Effector memory CD8-positive, alpha-beta T cell (primary cell): ENCODE results near the gene SPAG5.
A peak's percentile ranks its signal among the peaks of the same experiment; 100 is the strongest.

ENCODE experiments used
- ATAC-seq: fragments of 150-1000 bp; cut with Tn5 transposase; replicated peaks from 2 replicates; pipeline ENCODE4 v1.10.0; 2021; ENCODE audit warnings: mild to moderate bottlenecking, moderate library complexity
- DNase-seq, 3 experiments: peaks; one replicate each; pipeline ENCODE4 v3.0.0; 2021
- H3K27ac Mint-ChIP-seq, 2 donors: one replicate each; pipeline ENCODE4 v1.8.0; 2022; ENCODE audit warnings: mild to moderate bottlenecking in 2 of 2, mixed read lengths in 2 of 2, moderate library complexity in 2 of 2
- H3K27me3 Mint-ChIP-seq, 2 donors: one replicate each; pipeline ENCODE4 v1.8.0; 2022; ENCODE audit warnings: mixed read lengths in 2 of 2
- H3K36me3 Mint-ChIP-seq: one replicate; pipeline ENCODE4 v1.8.0; 2022; ENCODE audit warnings: mild to moderate bottlenecking, moderate library complexity, mixed read lengths; ENCODE audit not compliant: insufficient read depth
- H3K4me1 Mint-ChIP-seq, 2 donors: one replicate each; pipeline ENCODE4 v1.8.0; 2022; ENCODE audit warnings: low read depth in 2 of 2, mixed read lengths in 2 of 2
- H3K4me3 Mint-ChIP-seq, 2 donors: one replicate each; pipeline ENCODE4 v1.8.0; 2022; ENCODE audit warnings: mild to moderate bottlenecking in 2 of 2, mixed read lengths in 2 of 2, moderate library complexity in 2 of 2
- H3K9me3 Mint-ChIP-seq, 2 donors: one replicate each; pipeline ENCODE4 v1.8.0; 2022; ENCODE audit warnings: mixed read lengths in 2 of 2

The SPAG5 gene

DNA sequence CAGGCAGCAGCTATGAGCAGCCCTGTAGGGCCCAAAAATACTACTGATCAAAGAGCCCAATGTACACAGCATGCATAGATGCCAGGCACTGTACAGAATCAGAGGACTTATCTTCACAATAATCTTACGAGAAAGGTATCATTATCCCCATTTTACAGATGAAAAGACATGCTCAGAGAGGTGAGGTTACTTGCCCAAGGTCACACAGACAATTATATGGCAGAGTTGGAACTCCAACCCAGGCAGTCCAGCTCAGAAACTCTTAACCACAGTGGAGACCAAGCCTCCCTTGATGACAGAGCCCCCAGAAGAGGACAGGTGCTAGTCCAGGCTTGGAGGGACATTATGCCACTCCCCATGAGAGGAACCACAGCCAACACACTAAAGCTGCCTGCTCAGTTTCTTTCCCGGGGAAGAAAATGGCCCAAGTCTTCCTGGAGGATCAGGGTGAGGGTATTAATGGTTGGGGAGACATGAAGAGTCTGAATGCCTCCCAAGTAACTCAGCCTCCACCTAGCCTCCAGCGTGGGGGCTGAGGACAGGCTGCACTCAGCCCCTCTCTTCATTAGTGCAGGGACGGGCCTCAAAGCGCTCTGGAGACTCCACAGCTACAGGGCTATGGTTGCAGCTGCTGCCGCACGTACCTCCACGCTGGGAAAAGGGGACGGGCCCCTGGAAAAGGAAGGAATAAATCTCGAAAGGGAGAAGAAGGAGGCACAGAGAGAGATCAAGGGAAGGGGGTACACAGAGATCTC is 47.2 kb downstream of the SPAG5 start:
- H3K9me3 Mint-ChIP-seq = no peaks in the 10 kb centered on the region
- peaks cover 23% of the 10 kb centered on the region for H3K36me3 Mint-ChIP-seq
- H3K4me1 Mint-ChIP-seq = peaks cover 47 to 48% of the 10 kb centered on the region in 2 donors
- no peaks in the 10 kb centered on the region for H3K27me3 Mint-ChIP-seq
- peak overlapping the region; percentile 92 to 95 for H3K27ac Mint-ChIP-seq
- no peak for DNase-seq
- ATAC-seq = no peak
- H3K4me3 Mint-ChIP-seq = peak overlapping the region; percentile 95 to 97

DNA sequence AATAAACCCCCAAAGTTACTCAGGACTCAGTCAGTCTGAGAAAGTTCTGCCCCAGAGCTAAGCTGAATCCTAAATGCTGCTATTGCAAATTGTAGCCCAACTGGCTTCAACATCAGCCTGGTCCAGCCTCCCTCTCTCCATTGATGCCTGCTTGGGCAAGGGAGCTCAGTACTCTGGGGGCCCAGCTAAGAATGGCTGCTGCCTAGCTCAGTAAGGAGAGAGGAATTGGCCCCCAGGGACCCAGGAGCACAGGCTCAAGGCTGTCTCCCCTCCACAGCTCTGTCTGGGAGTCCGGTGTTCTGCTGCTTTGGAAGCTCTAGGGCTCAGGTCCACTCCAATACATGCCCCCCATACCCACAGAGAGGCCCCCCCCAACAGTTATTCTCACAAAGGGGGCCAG is 48.0 kb downstream of the SPAG5 start:
- peak overlapping the region; percentile 92 to 95 for H3K27ac Mint-ChIP-seq
- H3K36me3 Mint-ChIP-seq = peaks cover 16% of the 10 kb centered on the region

DNA sequence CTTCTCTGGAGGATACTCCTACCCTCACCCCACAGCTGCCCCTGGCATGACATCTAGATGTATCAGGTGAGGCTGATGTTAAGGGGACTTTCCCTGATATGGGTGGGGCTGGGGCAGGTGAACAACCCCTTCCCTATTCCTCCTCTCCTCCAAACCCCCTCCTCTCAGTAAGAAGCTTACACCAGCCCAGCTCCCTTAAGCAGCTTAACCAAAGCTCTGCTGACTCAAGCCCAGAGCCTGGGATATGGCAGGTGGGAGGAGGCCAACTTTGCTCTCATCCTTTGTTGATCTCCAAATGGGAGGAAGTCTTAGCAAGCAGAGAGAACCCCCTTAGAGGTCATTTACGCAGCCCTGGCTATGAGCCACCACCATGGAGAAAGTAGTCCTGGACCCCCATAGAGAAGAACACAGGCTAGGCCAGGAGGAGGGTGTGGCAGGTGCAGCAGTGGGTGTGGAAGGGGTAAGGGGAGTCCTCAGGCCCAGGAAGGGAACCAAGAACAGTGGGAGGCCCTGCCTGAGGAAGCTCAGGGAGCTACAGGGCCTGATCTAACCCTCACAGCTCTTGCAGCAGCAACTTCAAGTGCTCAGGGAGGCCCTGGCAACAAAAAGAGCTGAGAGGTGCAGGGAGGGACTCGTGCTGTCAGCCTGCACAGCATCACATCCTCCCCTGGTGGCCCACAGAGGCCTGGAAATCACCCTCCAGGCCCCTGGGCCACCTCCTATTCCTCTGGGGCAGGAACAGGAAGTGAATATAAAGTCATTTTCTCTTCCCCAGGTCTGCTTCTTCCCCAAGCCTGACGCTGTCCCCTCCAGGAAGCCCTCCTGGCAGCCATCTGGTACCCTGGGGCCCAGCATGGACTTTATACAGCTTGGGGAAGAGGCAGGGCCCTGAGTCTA is 49.3 kb downstream of the SPAG5 start:
- ATAC-seq = peak; percentile 82
- Mint-ChIP-seq H3K27ac (peak overlapping the region; percentile 92 to 95), H3K27me3 (no peaks in the 10 kb centered on the region), H3K36me3 (peaks cover 4% of the 10 kb centered on the region), H3K4me1 (peaks cover 47 to 51% of the 10 kb centered on the region in 2 donors), H3K4me3 (peak overlapping the region; percentile 41 to 95), H3K9me3 (no peaks in the 10 kb centered on the region)
- DNase-seq = peak; percentile 54 to 65 (median 61)

More for the DNA sequence above, 48.0 kb downstream of the SPAG5 start:
- no peak for DNase-seq
- Mint-ChIP-seq H3K27me3 (no peaks in the 10 kb centered on the region), H3K4me1 (peaks cover 47 to 48% of the 10 kb centered on the region in 2 donors), H3K4me3 (peak overlapping the region; percentile 95 to 97), H3K9me3 (no peaks in the 10 kb centered on the region)
- ATAC-seq = no peak

DNA sequence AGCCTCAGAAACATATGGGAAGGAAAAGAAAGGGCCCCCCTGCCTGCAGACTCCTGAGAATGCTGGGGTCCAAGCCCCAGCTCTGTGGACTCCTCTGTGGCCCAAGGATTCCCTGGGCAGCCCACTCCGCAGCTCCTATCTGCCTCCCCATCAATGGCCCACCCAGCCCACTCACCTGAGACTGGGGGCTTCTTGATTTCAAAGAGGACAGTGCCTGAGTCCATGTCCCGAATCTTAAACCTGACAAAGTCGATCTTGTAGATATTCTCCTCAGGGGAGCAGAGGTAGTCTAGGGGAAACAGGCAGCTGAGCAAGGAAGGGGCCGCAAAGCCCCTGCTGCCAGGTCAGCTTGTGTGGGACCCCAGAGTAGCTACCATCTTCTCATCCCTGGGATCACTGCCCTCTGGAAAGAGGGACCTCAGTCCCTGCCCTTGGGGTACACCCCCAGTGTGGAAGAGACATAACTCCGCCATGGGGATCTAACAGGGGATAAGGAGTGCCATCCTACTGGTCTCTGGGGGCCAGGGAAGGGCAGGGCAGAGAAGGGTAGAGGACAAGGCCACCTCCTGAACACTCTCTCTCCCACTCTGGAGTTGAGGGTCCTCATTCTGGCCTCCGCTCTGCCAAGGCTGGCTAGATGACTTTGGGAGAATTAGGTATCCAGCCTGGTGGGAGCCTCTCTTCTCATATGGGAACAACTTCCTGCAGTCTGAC is 50.3 kb downstream of the SPAG5 start:
- no peaks in the 10 kb centered on the region for H3K9me3 Mint-ChIP-seq
- peak overlapping the region; percentile 92 to 95 for H3K27ac Mint-ChIP-seq
- ATAC-seq (no peak), DNase-seq (no peak)
- no peaks in the 10 kb centered on the region for H3K27me3 Mint-ChIP-seq
- H3K36me3 Mint-ChIP-seq = peaks cover 3% of the 10 kb centered on the region
- H3K4me3 Mint-ChIP-seq = peak overlapping the region; percentile 38 to 95
- H3K4me1 Mint-ChIP-seq = peaks cover 47 to 51% of the 10 kb centered on the region in 2 donors

DNA sequence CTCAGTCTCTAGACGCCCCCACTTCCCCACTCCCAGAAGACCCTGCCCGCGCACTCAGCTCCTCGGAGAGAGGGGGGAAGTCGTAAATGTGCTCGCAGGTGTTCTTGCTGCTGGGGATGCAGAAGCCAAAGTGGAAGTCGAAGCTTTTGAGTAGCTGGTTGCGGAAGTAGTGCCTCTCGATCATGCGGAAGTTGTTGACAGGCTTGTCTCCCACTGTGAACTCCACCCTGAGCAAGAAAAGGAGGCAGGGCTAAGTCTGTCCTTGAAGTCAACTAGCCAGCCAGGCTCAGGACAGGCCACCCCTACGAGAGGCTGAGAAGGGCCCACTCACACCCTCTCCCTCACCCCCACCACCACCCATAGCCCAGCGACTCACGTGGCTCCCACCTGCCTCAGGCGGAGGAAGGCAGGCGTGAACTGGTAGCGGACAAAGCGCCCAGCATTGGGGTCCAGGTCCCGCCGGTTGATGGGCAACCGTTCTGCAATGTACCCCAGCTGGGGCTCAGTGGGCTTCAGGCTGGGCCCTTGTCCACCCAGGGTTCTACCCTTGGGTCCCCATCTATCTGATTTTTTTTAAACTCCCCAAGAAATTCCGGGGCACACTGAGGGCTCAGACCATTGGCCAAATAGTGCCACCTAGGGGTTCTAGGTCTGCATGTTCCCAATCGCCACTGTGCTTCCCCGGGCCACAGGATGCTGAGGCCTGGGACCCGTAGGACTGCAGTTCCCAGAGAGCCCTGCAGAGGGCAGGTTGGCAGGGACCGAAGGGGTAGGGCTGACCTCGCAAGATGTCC is 51.0 kb downstream of the SPAG5 start:
- ATAC-seq (peak; percentile 23), DNase-seq (peak; percentile 47 to 53 (median 52))
- Mint-ChIP-seq H3K36me3 (peaks cover 3% of the 10 kb centered on the region), H3K4me3 (peak overlapping the region; percentile 38 to 45), H3K27ac (peak overlapping the region; percentile 92 to 95), H3K4me1 (peaks cover 46% of the 10 kb centered on the region in 2 donors), H3K27me3 (no peaks in the 10 kb centered on the region), H3K9me3 (no peaks in the 10 kb centered on the region)

DNA sequence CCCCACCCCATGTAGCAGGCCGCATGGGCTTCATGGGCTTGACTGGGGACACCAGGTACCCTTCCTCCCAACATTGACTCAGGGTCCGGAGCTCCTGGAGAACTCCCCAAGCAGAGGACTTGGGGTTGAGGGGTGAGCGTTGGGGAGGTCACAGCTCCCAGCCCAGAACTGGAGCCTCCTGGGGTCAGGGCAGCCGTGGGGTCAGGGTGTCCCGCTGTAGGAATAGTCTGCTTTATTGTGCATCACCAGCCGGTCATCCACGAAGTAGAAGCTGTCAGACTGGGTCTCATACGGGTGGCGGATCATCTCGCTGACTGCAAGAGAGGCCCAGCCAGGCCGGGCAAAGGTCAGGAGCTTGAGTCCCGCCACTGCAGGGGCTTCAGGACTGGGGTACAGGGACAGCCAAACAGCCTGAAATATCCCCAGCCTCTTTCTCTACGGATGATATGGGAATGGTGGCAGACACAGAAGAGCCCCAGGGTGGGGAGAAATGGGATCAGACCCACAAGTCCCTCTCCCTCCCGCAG is 51.7 kb downstream of the SPAG5 start:
- no peak for DNase-seq
- Mint-ChIP-seq H3K27ac (peak overlapping the region in 1 of 2 donors; percentile 92), H3K27me3 (no peaks in the 10 kb centered on the region), H3K36me3 (peaks cover 3% of the 10 kb centered on the region), H3K4me1 (peaks cover 43 to 44% of the 10 kb centered on the region in 2 donors), H3K9me3 (no peaks in the 10 kb centered on the region), H3K4me3 (peak overlapping the region; percentile 20 to 38)
- no peak for ATAC-seq

DNA sequence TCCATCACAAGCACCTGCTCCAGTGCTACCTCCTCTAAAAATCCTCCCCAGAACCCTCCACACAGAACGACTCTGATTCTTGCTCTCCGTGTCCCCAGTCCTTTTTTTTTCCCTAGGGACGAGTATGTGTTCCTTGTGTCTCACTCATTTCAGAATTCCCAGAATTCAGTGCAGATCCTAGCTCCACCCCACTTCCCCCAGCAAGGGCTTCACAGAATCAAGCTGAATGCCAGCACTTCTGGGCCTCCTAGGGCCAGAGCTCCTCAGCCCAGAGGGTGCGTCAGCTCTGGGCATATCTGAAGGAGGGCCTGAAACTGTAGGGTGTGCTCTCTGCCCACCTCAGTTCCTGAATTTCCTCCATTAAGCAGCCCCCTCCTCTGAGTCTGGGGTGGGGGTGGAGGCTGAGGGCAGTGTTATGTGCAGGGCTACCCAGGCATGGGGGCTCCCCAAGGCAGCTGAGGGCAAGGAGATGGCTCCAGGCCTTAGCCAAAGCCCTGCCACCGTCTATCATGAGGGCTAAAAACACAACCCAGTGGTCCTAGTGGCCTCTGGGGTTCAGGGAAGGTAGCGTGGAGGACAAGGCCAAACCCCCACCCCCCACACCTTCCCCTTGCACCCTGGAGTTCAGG is 52.9 kb downstream of the SPAG5 start:
- ATAC-seq (no peak), DNase-seq (no peak)
- H3K4me3 Mint-ChIP-seq = no peak overlapping the region
- peaks cover 32 to 33% of the 10 kb centered on the region in 2 donors for H3K4me1 Mint-ChIP-seq
- peak overlapping the region in 1 of 2 donors; percentile 80 for H3K27ac Mint-ChIP-seq
- H3K36me3 Mint-ChIP-seq = peaks cover 3% of the 10 kb centered on the region
- H3K9me3 Mint-ChIP-seq = no peaks in the 10 kb centered on the region
- H3K27me3 Mint-ChIP-seq = no peaks in the 10 kb centered on the region

DNA sequence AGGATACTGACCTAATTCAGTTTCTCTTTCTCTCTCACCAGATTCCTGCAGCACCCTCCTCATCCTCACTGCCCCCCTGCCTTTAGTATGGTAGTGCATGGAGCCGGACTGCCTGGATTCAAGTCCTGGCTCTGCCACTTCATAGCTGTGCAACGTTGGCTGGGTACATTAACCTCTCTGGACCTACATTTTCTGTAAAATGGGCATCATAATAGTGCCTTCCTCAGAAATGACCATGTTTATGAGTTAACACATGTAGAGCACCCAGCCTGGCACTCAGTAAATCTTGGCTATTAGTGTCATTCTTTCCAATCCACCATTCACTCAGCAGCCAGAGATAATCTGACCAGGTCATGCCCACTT is 53.7 kb downstream of the SPAG5 start:
- Mint-ChIP-seq H3K27ac (peak overlapping the region in 1 of 2 donors; percentile 44), H3K27me3 (no peaks in the 10 kb centered on the region), H3K36me3 (peaks cover 3% of the 10 kb centered on the region), H3K4me1 (peaks cover 24 to 25% of the 10 kb centered on the region in 2 donors), H3K4me3 (no peak overlapping the region), H3K9me3 (no peaks in the 10 kb centered on the region)
- no peak for ATAC-seq
- no peak for DNase-seq

DNA sequence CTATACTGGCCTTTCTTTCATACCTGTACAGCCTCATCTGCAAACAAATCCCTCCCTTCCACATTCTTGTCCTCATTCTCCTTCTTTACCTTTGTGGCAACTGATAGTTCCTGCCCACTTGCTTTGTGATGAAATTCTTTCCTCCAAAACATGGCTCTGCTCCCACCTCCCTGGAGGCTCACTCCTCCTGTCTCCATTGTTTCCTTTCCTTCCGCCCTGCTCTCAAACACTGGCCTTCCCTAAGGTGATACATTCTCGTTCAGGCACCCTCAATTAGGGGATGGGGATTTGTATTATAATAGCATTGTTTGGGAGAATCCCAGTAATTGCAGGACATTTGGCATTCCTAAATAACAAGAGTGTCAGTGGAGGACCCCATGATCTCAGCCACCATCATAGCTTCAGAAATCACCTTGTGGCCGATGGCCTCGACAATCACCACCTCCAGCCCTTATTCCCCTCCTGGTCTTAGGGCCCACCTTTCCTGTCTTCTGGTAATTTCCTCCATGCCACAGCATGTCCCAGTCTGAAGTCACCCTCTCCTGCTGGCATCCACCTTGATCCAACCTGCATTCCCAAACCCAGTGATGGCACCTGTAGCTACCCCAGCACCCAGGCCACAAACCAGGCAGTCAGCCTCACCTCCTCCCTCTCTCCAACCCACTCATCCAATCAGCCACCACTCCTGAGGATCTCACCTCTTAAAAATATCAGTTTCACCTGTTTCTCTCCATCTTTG is 54.3 kb downstream of the SPAG5 start:
- Mint-ChIP-seq H3K4me1 (peaks cover 19% of the 10 kb centered on the region in 2 donors), H3K36me3 (peaks cover 3% of the 10 kb centered on the region), H3K4me3 (no peak overlapping the region), H3K27ac (peak overlapping the region in 1 of 2 donors; percentile 44), H3K27me3 (no peaks in the 10 kb centered on the region), H3K9me3 (no peaks in the 10 kb centered on the region)
- DNase-seq (no peak), ATAC-seq (no peak)

DNA sequence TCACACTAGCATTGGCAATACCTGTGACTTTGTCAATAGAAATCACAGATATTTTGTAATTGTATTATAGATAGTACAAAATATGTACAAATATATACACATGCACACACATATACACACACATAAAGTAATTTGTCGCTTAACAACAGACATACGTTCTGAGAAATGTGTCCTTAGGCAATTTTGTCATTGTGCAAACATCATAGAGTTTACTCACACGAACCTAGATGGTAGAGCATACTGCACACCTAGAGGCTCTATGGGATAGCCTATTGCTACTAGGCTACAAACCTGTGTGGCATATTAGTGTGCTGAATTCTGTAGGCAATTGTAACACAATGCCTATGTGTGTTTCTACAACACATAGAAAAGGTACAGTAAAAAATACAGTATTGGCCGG is 57.4 kb downstream of the SPAG5 start:
- no peaks in the 10 kb centered on the region for H3K36me3 Mint-ChIP-seq
- H3K4me3 Mint-ChIP-seq = no peak overlapping the region
- ATAC-seq = no peak
- no peaks in the 10 kb centered on the region for H3K9me3 Mint-ChIP-seq
- H3K27ac Mint-ChIP-seq = no peak overlapping the region
- H3K27me3 Mint-ChIP-seq = no peaks in the 10 kb centered on the region
- DNase-seq = no peak
- H3K4me1 Mint-ChIP-seq = peaks cover 0 to 3% of the 10 kb centered on the region in 2 donors

DNA sequence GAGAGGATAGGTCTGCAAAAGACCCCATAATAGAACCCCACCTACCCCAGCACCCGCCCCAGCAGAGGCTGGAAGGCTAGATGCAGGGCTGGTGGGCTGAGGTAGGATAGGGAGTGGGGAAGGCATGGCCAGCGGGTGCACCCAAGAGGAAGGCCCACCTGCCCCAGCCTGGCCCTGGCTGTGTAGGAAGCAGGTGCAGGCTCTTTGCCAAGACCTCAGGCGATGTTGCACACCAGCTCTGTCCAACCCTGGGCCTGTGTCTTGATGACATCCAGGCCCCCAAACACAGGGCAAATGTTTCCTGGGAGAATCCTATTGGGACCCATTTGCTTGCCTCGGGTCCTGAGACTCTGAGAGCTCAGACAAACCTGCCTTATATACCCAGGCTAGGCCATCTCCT is 58.6 kb downstream of the SPAG5 start:
- no peaks in the 10 kb centered on the region for H3K9me3 Mint-ChIP-seq
- ATAC-seq = no peak
- no peak overlapping the region for H3K4me3 Mint-ChIP-seq
- no peak for DNase-seq
- no peaks in the 10 kb centered on the region for H3K4me1 Mint-ChIP-seq
- no peaks in the 10 kb centered on the region for H3K27me3 Mint-ChIP-seq
- no peak overlapping the region for H3K27ac Mint-ChIP-seq
- H3K36me3 Mint-ChIP-seq = no peaks in the 10 kb centered on the region
